Heart left ventricle (tissue), 16 donors: ENCODE measurements around the gene EPB41L2. TPM values are rescaled to one million over a fixed set of nuclear protein-coding genes. Genes with fewer than 3 reads are reported as not detected.
A peak's percentile ranks its signal among the peaks of the same experiment; 100 is the strongest.

Source experiments
- ATAC-seq, 4 donors: fragments of 200-7000 bp; cut with Tn5 transposase; one replicate each; pipeline ENCODE4 v1.9.1; 2020 to 2022; ENCODE audit warnings: moderate library complexity in 4 of 4, mild to moderate bottlenecking in 3 of 4, moderate number of reproducible peaks in 1 of 4
- DNase-seq, 5 donors: peaks; one replicate each; pipeline ENCODE4 v3.0.0-alpha.2; 2020
- H3K27ac ChIP-seq, 12 donors: fragments of 200-600 bp; sonication (generic) in 4 of 12; one replicate each; pipeline versions ENCODE4 v1.5.0 to v1.8.0; 2016 to 2022; ENCODE audit warnings: mild to moderate bottlenecking in 2 of 12
- H3K27me3 ChIP-seq, 9 donors: fragments of 200-600 bp; sonication (generic) in 2 of 9; one replicate each; pipeline versions ENCODE4 v1.5.1 to v1.8.0; 2016 to 2022; ENCODE audit warnings: mild to moderate bottlenecking in 3 of 9
- H3K36me3 ChIP-seq, 9 donors: fragments of 200-600 bp; sonication (generic) in 2 of 9; one replicate each; pipeline versions ENCODE4 v1.5.0 to v1.8.0; 2018 to 2022; ENCODE audit warnings: mild to moderate bottlenecking in 2 of 9
- H3K4me1 ChIP-seq, 12 donors: fragments of 200-600 bp; sonication (generic) in 4 of 12; one replicate each; pipeline versions ENCODE4 v1.5.0 to v1.8.0; 2016 to 2022; ENCODE audit warnings: mild to moderate bottlenecking in 3 of 12
- H3K4me3 ChIP-seq, 12 donors: fragments of 200-600 bp; sonication (generic) in 4 of 12; one replicate each; pipeline versions ENCODE4 v1.5.0 to v1.8.0; 2017 to 2022; ENCODE audit warnings: mild to moderate bottlenecking in 9 of 12, moderate library complexity in 4 of 12
- H3K9me3 ChIP-seq, 12 donors: fragments of 200-600 bp; sonication (generic) in 4 of 12; one replicate each; pipeline versions ENCODE4 v1.5.0 to v1.8.0; 2016 to 2022; ENCODE audit warnings: mild to moderate bottlenecking in 1 of 12
- CTCF ChIP-seq, 12 donors: fragments of 200-600 bp; sonication (generic) in 4 of 12; IDR thresholded peaks; one replicate each; pipeline versions ENCODE4 v1.5.0 to v1.8.0; 2018 to 2022; ENCODE audit warnings: antibody characterized with exemption in 12 of 12, mild to moderate bottlenecking in 5 of 12
- POLR2A ChIP-seq, 2 donors: fragments of 450-650 bp; IDR thresholded peaks; one replicate each; pipeline ENCODE4 v1.6.1; 2017; ENCODE audit warnings: antibody characterized with exemption in 2 of 2, mild to moderate bottlenecking in 2 of 2, moderate library complexity in 2 of 2
- WGBS, 4 donors: extraction: QIAGEN DNeasy Blood & Tissue Kit in 2 of 4; methylation state at CpG; one replicate each; pipeline versions ENCODE4 v1.1.5 to v1.1.7; 2013 to 2018; 5-methylcytosine and 5-hydroxymethylcytosine counted together
- intact Hi-C, 10 donors: fragments of 100-400 bp; cut with DNase I; formaldehyde crosslinking; loops; one replicate each; pipeline versions ENCODE4 v1.11.1 to v1.14.2; 2022
- polyA plus RNA-seq, 2 donors: library from polyadenylated mRNA; stranded (reverse); fragments of 200-250 nt; gene quantifications; one replicate each; pipeline ENCODE4 v1.2.3, GENCODE V29; 2013
- total RNA-seq, 9 donors: library from RNA; depleted of rRNA in 2 of 9; stranded (reverse); fragments of >200 nt in 2 of 9; fragmentation: NEBNext Ultra II Directional in 3 of 9; extraction: Animal tissue kit (Norgen Biotek cat#: 25700) in 3 of 9; gene quantifications; one replicate each; pipeline versions ENCODE4 v1.1.0 to v1.2.4, GENCODE V29; 2016 to 2023
- donor health status: ischemic (EF 13 %, LVEDD 7.1; RV severe dilation, severe dysfunction).
- donor health status: healthy with polysubstance abuse.
- donor health status: DM: no; HTN: yes; CAD: no.
- donor health status: DM: no; HTN: no; CAD: no.
- donor health status: ischemic (EF 25% LVEDD 6.9; RV normal size, moderate dysfunction).
- donor health status: ischemic (EF 25% LVEDD 5.7; RV mildly dilated, moderate dysfunction).
- donor health status: healthy.
- donor health status: DM: yes; HTN: yes; CAD: no.
- donor health status: ischemic (EF 35%, LVEDD 5.7; RV mildly dilated, moderate dysfunction).
- donor health status: nonischemic (EF 11% LVEDD 7.7; RV severe dilation, severe dysfunction).
- donor health status: DM: yes; HTN: yes; CAD: no.
- donor health status: PGD.
- donor health status: ischemic (EF 29% LVEDD 5.4; RV normal size, mild dysfunction).
- donor health status: nonischemic (EF 23%, LVEDD 6.1; RV moderate dilation, normal function).

The EPB41L2 gene
- total and polyA plus RNA-seq, 11 donors = 21.3 to 115 (median 51.9) TPM

- no peaks in the 10 kb centered on the region for H3K9me3 ChIP-seq
- H3K27ac ChIP-seq = peak overlapping the region in 3 of 12 donors; percentile 17 to 33 (median 24)
- no peak overlapping the region for H3K4me3 ChIP-seq
- H3K36me3 ChIP-seq = no peaks in the 10 kb centered on the region
- TF ChIP-seq POLR2A (IDR thresholded peaks at IDR 0.05) (no peak), CTCF (IDR thresholded peaks at IDR 0.05) (no peak)
- WGBS, 4 donors = 62 to 74% (median 67%) methylated on average over 5 of the region's 5 CpGs
- H3K4me1 ChIP-seq = peaks cover 0 to 66% (median 34%) of the 10 kb centered on the region in 12 donors
- ATAC-seq = no peak
- no peak for DNase-seq
- no peaks in the 10 kb centered on the region for H3K27me3 ChIP-seq
- intact Hi-C loops = loop anchor here in 3 of 10 donors (2.0 to 10.0 kb wide), 3 partner anchors 20 to 100 kb away; partner anchors contain the start of gene EPB41L2 (in 2 of the 3)
These were observed 98.0 kb downstream of the EPB41L2 start for GRCh38 chr6:130964808-130965604.

DNA sequence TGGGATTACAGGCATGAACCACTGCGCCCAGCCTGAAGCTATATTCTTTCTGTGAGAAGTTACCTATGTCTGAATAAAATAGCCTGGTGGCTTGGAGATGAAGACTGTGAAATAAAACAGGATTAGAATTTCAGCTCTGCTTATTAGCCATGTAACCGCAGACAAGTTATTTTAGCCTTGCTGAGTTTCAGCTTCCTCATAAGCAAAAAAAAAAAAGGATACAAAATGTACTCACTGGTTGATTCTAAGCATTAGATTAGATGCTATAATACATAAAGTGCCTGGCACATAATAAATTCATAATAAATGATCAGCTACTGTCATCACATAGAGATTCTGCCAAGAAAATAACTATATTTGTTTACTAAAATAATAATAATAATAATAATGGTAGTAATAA, 98.8 kb downstream of the EPB41L2 start:
- Histone ChIP-seq H3K4me3 (no peak overlapping the region), H3K4me1 (peaks cover 0 to 69% (median 37%) of the 10 kb centered on the region in 12 donors), H3K9me3 (no peaks in the 10 kb centered on the region), H3K27ac (no peak overlapping the region), H3K36me3 (no peaks in the 10 kb centered on the region), H3K27me3 (no peaks in the 10 kb centered on the region)
- 92 to 100% (median 98%) methylated on average over 2 of the region's 2 CpGs for WGBS, 4 donors
- intact Hi-C loops = loop anchor here in 2 of 10 donors (2.0 to 10.0 kb wide), 2 partner anchors 19 to 101 kb away; partner anchors contain the start of gene EPB41L2 (in 1 of the 2)
- DNase-seq (no peak), ATAC-seq (no peak)
- TF ChIP-seq CTCF (IDR thresholded peaks at IDR 0.05) (no peak), POLR2A (IDR thresholded peaks at IDR 0.05) (no peak)

DNA sequence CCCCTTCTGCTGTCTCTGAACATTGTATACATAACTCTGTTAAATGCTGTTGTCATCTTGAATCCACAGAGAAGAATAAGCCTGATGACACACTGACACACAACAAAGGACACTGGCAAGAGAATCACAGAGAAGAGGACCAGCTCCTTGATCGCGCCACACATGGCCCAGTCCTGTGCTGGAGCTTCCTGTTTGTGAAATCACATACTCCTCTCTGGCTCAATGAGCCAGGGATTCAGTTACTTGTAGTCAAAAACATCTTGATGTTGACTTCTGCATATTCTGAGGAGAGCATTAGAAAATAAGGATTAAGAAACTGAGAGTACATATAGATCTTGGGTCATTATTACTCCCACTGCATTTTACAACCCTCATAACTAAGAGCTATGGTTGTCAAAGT, 100.1 kb downstream of the EPB41L2 start:
- TF ChIP-seq POLR2A (IDR thresholded peaks at IDR 0.05) (no peak), CTCF (IDR thresholded peaks at IDR 0.05) (no peak)
- ATAC-seq = peak in 1 of 4 donors; percentile 56

DNA sequence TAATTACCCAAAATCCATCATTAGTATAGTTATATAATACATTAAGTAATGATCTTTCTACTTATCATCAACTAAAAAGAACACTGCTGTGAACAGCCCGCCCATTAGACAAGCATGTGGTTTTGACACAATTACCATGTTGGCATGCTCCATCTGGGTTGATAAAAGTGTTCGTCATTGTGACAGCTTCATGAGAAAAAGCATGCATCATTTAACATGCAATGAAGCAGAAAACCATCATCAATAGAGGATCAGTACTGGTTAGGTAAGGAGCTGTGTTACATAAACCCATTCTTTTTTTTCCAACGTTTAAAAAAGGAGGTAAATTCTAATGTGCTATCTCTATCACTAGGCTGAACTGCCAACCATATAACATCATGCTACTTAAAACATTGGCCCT, 101.9 kb downstream of the EPB41L2 start:
- ATAC-seq = no peak
- intact Hi-C loops = loop anchor here in 2 of 10 donors (2.0 to 10.0 kb wide), 2 partner anchors 14 to 104 kb away; partner anchors contain the start of gene EPB41L2 (in 1 of the 2)
- 74 to 81% (median 80%) methylated on average over 3 of the region's 3 CpGs for WGBS, 4 donors

More for the DNA sequence above, 100.1 kb downstream of the EPB41L2 start:
- Histone ChIP-seq H3K27ac (no peak overlapping the region), H3K9me3 (no peaks in the 10 kb centered on the region), H3K4me3 (no peak overlapping the region), H3K27me3 (no peaks in the 10 kb centered on the region), H3K36me3 (no peaks in the 10 kb centered on the region), H3K4me1 (peaks cover 0 to 59% (median 34%) of the 10 kb centered on the region in 12 donors)
- no peak for DNase-seq
- intact Hi-C loops = loop anchor here in 1 of 10 donors (10.0 kb wide), 1 partner anchor 102 kb away; the partner anchor contains the start of gene EPB41L2
- 33 to 51% (median 42%) methylated on average over 2 of the region's 2 CpGs for WGBS, 4 donors

More for the DNA sequence above, 101.9 kb downstream of the EPB41L2 start:
- Histone ChIP-seq H3K4me1 (peaks cover 0 to 41% (median 20%) of the 10 kb centered on the region in 12 donors), H3K9me3 (no peaks in the 10 kb centered on the region), H3K27me3 (no peaks in the 10 kb centered on the region), H3K27ac (no peak overlapping the region), H3K36me3 (peaks cover 0 to 1% (median 0%) of the 10 kb centered on the region in 9 donors), H3K4me3 (no peak overlapping the region)
- no peak for DNase-seq
- TF ChIP-seq CTCF (IDR thresholded peaks at IDR 0.05) (no peak), POLR2A (IDR thresholded peaks at IDR 0.05) (no peak)
